Pancreas (tissue), 10 donors: ENCODE results near the gene SORCS3. TPM values are rescaled to one million over a fixed set of nuclear protein-coding genes. Genes with fewer than 3 reads are reported as not detected.

Experiments used
- ATAC-seq, 4 donors: fragments of 200-7000 bp; cut with Tn5 transposase; one replicate each; pipeline versions ENCODE4 v1.8.0 to v1.9.1; 2020; ENCODE audit warnings: mild to moderate bottlenecking in 4 of 4, moderate library complexity in 4 of 4
- DNase-seq, 6 donors: peaks; one replicate each; pipeline ENCODE4 v3.0.0-alpha.2; 2020
- FAIRE-seq: peaks from 2 replicates; lab custom pipeline; 2012; peaks lifted over from hg19 to GRCh38; lab: Jason Lieb, UNC
- H3K27ac ChIP-seq, 4 donors: fragments of 200-600 bp; sonication (generic); 1 replicate in 3 of 4; 2 replicates in 1 of 4; pipeline versions ENCODE4 v1.5.0 to v1.8.0; 2020
- H3K27me3 ChIP-seq, 4 donors: fragments of 200-600 bp; one replicate each; pipeline ENCODE4 v1.8.0; 2021
- H3K36me3 ChIP-seq, 3 donors: fragments of 200-600 bp; sonication (generic) in 1 of 3; one replicate each; pipeline versions ENCODE4 v1.5.0 to v1.8.0; 2020 to 2021
- H3K4me1 ChIP-seq, 3 donors: fragments of 200-600 bp; one replicate each; pipeline ENCODE4 v1.8.0; 2021
- H3K4me3 ChIP-seq, 4 donors: fragments of 200-600 bp; sonication (generic) in 2 of 4; one replicate each; pipeline versions ENCODE4 v1.5.0 to v1.8.0; 2020 to 2021
- H3K9me3 ChIP-seq, 4 donors: fragments of 200-600 bp; one replicate each; pipeline ENCODE4 v1.8.0; 2021
- CTCF ChIP-seq, 4 donors: fragments of 200-600 bp; sonication (generic) in 3 of 4; IDR thresholded peaks; one replicate each; pipeline versions ENCODE4 v1.5.0 to v1.8.0; 2021; ENCODE audit warnings: antibody characterized with exemption in 4 of 4
- WGBS, 2 donors: extraction: QIAGEN DNeasy Blood & Tissue Kit; methylation state at CpG; one replicate each; pipeline ENCODE4 v1.1.7; 2013; 5-methylcytosine and 5-hydroxymethylcytosine counted together
- intact Hi-C, 3 donors: fragments of 100-400 bp; cut with DNase I; formaldehyde crosslinking; loops; one replicate each; pipeline versions ENCODE4 v1.11.1 to v1.14.2; 2022
- polyA plus RNA-seq, 2 donors: library from polyadenylated mRNA; stranded (reverse); fragments of 200-250 nt; gene quantifications; one replicate each; pipeline ENCODE4 v1.2.3, GENCODE V29; 2013
- total RNA-seq, 6 donors: library from RNA; stranded (reverse); fragmentation: NEBNext Ultra II Directional in 4 of 6; extraction: Animal tissue kit (Norgen Biotek cat#: 25700) in 4 of 6; gene quantifications; one replicate each; pipeline versions ENCODE4 v1.2.1 to v1.2.4, GENCODE V29; 2021 to 2023
- donor health status: healthy with polysubstance abuse.
- donor health status: DM: no; HTN: no; CAD: no; lungs with moderate emphysema.
- donor health status: DM: no; HTN: no; CAD: no.
- donor health status: control.
- donor health status: control.
- donor health status: Bipolar disorder and iron deficiency.
- donor health status: DM: yes; HTN: yes; CAD: no.
- donor health status: DM: no; HTN: no; CAD: no.
- donor health status: DM: no; HTN: no; CAD: no.
- donor health status: DM: yes; HTN: yes; CAD: no.

SORCS3 gene
- total and polyA plus RNA-seq, 8 donors = 0.02 TPM; not detected in 7

- no peak for FAIRE-seq
- peaks cover 0 to 22% (median 6%) of the 10 kb centered on the region in 4 donors for H3K27me3 ChIP-seq
- DNase-seq = peak in 4 of 6 donors; percentile 6 to 73 (median 55)
- intact Hi-C loops = no loop called here
- TF ChIP-seq CTCF (IDR thresholded peaks at IDR 0.05) = no peak
- no peaks in the 10 kb centered on the region for H3K4me1 ChIP-seq
- ATAC-seq = peak in 3 of 4 donors; percentile 29 to 79 (median 61)
- no peak overlapping the region for H3K4me3 ChIP-seq
- WGBS, 2 donors = 4 to 5% methylated on average over 40 to 43 of the region's 43 CpGs
- H3K9me3 ChIP-seq = no peaks in the 10 kb centered on the region
- H3K36me3 ChIP-seq = no peaks in the 10 kb centered on the region
- no peak overlapping the region for H3K27ac ChIP-seq
These were observed 1.7 kb downstream of the SORCS3 start for GRCh38 chr10:104642658-104643302.

GRCh38 chr10:104643303-104643663 is 2.2 kb downstream of the SORCS3 start:
- no peak overlapping the region for H3K27ac ChIP-seq
- ATAC-seq (no peak), DNase-seq (no peak), FAIRE-seq (no peak)
- H3K4me1 ChIP-seq = no peaks in the 10 kb centered on the region
- H3K4me3 ChIP-seq = no peak overlapping the region
- H3K36me3 ChIP-seq = no peaks in the 10 kb centered on the region
- no peaks in the 10 kb centered on the region for H3K9me3 ChIP-seq
- intact Hi-C loops = no loop called here
- H3K27me3 ChIP-seq = peaks cover 0 to 22% (median 6%) of the 10 kb centered on the region in 4 donors
- TF ChIP-seq CTCF (IDR thresholded peaks at IDR 0.05) = no peak
- 59 to 71% methylated on average over 11 of the region's 11 CpGs for WGBS, 2 donors

GRCh38 chr10:104646146-104646545 is 5.1 kb downstream of the SORCS3 start:
- WGBS, 2 donors = 38 to 67% methylated on average over 1 of the region's 1 CpG
- FAIRE-seq = no peak
- Histone ChIP-seq H3K4me3 (no peak overlapping the region), H3K36me3 (no peaks in the 10 kb centered on the region), H3K9me3 (no peaks in the 10 kb centered on the region), H3K27ac (no peak overlapping the region), H3K27me3 (peaks cover 0 to 17% (median 5%) of the 10 kb centered on the region in 4 donors), H3K4me1 (no peaks in the 10 kb centered on the region)
- no peak for TF ChIP-seq CTCF (IDR thresholded peaks at IDR 0.05)
- no peak for ATAC-seq
- no peak for DNase-seq
- intact Hi-C loops = no loop called here

GRCh38 chr10:104648421-104648820 is 7.3 kb downstream of the SORCS3 start:
- Histone ChIP-seq H3K27me3 (peaks cover 0 to 5% (median 0%) of the 10 kb centered on the region in 4 donors), H3K4me3 (no peak overlapping the region), H3K27ac (no peak overlapping the region), H3K9me3 (no peaks in the 10 kb centered on the region), H3K4me1 (no peaks in the 10 kb centered on the region), H3K36me3 (no peaks in the 10 kb centered on the region)
- ATAC-seq (no peak), DNase-seq (no peak), FAIRE-seq (no peak)
- intact Hi-C loops = no loop called here
- 13 to 16% methylated on average over 3 of the region's 3 CpGs for WGBS, 2 donors
- TF ChIP-seq CTCF (IDR thresholded peaks at IDR 0.05) = no peak

GRCh38 chr10:104650072-104650471 is 9.0 kb downstream of the SORCS3 start:
- Histone ChIP-seq H3K4me1 (no peaks in the 10 kb centered on the region), H3K27me3 (peaks cover 0 to 5% (median 0%) of the 10 kb centered on the region in 4 donors), H3K36me3 (no peaks in the 10 kb centered on the region), H3K27ac (no peak overlapping the region), H3K9me3 (no peaks in the 10 kb centered on the region), H3K4me3 (no peak overlapping the region)
- intact Hi-C loops = no loop called here
- 35 to 67% methylated on average over 1 of the region's 1 CpG for WGBS, 2 donors
- TF ChIP-seq CTCF (IDR thresholded peaks at IDR 0.05) = peak in 1 of 4 donors; percentile 8
- FAIRE-seq (no peak), DNase-seq (no peak), ATAC-seq (no peak)
